GM19395 (cell line): ENCODE data around the gene COMTD1.

Experiments
- ATAC-seq: cut with Tn5 transposase; IDR thresholded peaks from one replicate; pipeline ENCODE4 v1.9.1; 2021; ENCODE audit warnings: mild to moderate bottlenecking, moderate library complexity; ENCODE audit not compliant: unreplicated experiment

Gene COMTD1

DNA sequence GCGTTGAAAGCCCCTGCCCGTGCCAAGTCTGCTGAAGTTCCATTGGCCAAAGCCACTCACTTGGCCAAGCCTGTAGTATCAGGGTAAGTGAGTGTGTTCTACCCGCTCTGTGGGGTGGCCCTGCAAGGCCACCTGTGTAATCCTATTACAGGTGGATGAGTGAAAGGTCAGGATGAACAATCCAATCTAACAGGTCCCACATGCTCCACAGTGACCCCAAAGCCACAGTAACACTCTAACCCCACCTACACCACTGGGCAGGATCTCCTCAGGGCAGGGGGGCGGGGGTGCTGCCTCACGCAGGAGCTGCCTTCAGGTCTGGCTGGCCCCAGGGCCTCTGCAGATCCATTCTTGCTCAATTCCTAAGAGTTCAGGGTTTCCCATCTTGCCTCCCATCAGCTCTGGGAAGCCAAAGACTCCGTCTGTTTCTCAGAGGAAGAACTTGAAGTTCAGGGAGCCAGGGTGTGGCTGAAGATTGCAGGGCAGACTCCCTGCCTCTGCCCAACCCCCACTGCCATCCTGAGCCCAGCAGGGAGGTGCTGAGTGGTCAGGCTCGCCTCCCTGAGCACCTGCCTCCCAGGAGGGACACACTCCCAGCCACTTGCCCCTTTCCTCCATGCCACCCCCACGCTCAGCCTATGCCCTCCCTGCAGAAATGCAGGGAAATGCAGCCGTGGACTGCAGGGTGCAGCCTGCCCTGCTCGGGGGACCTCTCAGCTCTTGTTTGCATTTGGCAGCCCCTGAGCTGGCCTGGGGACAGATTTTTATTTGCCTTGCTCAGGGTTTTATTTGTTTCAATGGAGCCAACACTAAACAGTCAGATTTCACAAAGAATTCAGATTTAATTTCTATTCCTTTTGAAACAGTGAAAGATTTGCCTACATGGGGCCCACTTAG, 9.8 kb upstream of the COMTD1 start:
- ATAC-seq = no peak

DNA sequence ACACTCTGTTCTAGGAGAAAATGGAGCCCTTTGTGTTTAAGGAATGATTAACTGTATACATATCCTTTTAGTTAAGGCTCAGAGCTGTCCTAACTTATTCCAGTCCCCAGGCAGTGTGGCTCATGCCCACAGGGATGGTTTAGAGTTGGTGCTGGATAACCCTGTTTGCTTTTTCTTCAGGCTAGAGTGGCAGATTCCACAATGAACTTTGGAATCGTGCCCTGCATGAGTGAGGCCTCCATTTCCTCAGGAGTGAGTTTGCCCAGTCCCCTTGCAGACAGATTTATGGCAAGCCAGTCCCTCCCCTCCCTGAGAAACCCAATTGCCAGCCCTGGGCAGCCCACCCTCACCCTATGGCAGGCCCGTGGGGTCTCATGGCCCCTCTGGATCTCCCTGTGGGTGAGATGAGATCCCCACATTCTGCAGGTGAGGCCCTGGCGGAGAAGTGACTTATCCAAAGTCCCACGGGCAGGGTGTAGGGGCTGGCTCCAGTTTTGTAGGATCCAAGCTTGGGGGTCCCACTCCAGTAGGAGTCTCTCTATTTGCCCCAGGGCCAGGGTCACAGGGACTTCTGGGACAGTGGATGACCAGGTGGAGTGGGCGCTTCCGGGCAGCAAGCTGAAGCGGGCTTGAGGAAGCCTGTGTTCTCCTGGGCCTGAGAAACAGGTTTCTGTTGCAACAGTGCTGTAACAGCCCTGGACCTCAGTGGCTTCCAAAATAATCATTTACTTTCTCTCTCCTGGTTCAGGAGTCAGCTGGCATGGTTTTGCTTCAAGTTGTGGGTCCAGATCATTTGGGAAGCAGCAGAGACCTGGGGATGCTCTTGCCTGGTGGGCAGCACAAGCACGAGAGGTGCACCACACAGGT, 9.0 kb upstream of the COMTD1 start:
- no peak for ATAC-seq

DNA sequence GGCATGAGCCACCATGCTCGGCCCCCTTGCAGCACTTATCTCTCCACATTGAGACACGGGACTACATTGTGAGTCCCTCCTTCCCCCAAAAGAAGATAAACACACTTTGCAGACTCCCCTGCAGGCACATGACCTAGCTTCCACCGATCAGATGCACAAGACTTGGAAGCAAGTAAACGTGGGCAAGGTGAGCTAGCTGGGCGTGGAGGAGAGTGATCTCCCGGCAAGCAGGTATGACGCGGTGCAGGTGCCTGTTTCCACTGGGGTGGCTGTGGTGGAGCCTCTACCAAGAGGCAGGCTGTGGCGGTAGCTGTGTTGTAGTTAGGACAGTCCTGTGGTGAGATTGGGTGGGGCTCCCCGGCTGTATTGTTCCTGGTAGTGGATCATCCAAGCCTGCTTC, 7.7 kb upstream of the COMTD1 start:
- ATAC-seq = no peak

DNA sequence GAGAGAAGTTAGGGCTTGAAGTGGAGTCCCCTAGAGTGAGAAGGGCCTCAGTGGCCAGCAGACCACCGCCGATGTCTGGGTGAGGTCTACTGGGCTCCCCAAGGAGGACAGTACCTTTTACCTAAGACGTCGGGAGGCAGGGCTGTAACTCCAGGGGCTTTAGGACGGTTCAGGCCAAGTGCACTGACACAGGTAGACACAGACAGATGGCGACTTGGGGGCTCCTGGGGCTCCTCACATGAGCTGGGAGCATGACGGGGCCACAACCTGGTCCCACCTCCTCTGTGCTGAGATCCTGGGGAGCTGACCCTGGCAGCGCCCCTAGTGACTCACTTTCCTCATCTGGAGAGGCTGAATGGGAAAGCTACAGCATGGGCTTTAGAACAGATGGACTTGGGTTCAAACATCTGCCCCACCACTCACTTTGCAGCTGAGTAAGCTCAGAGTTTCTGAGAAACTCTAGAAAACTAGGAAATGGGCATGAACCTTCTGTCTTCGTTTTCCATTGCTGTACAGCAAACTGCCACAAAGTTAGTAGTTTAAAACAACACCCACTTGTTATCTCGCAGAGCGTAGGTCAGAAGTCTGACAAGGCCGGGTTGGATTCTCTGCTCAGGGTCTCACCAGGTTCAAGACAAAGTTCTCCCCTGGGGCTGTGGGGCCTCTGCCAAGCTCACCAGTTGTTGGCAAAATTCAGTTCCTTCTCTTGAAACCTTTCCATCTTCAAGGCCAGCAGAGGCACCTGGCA, 4.7 kb upstream of the COMTD1 start:
- ATAC-seq = no peak

DNA sequence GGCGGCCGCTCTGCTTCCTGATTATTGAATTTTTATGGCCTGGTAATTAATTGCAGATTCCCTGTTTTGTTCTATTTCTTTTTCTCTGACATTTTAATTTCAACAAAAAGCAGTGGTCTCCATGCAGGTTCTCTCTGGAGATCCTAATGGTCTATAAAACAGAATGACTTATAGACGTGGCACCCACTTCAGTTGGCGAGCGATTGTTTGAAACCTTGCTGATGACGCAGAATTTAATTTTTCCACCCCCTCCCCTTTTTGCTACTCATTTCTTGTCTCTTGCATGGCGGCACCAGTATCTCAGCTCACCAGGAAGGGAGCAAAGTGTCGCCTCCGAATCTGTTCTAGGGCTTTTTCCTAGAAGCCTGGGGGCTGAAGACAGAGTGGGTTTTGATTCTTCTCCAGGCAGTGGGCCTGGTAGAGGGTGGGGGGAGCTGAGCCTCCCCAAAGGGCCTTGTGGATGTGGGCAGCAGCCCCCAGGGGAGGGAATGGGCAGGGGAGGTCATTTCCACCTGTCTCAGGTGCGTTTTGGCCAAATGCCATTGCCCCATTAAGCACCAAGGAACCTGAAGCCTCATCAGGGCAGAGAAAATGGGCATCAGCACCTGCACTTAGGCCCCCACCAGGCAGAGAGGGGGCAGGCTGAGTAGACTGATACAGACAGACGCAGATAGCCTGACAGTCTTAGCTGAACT, 3.5 kb upstream of the COMTD1 start:
- ATAC-seq = no peak

DNA sequence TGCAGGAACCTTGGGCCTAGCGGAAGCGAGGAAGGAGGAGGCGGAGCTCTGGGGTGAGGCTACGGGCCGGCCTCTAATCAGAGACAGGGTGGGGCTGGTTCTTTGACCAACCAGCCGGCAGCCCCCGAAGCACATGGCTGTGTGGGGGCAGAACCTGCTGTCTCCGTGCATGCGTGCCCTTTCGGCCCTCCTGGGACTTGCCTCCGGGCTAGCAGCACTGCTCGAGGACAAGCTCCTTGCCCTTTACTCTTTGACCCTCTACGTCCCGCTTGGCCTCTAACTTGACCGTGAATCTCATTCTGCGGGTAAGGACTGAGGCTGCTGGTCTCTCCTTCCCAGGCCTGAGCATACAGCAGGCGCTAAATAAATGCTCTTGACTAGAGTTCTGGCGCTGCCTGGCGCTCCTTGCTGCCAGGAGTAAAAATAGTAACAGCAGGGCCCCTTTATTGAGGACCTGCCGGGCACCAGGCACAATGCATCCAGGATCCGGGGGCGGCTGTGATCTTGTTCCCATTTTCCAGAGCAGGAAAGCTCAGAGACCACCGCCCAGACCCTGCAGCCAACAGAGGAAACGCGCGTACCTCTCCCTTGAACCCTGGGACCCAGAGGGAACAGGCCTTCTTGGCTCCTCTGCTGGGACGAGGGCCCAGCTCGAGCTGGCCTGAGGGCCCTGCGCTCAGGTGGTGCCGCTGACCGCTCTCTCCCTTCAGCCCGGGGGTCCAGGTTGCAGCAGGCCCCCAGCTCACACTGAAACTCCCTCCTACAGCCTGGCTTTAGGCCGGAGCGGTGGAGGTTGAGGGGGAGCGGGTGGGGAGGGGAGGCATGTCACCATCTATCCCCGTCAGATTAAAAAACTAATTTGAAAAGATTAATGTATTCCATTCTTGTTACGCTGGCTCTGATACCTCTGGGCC, 2.7 kb upstream of the COMTD1 start:
- no peak for ATAC-seq

DNA sequence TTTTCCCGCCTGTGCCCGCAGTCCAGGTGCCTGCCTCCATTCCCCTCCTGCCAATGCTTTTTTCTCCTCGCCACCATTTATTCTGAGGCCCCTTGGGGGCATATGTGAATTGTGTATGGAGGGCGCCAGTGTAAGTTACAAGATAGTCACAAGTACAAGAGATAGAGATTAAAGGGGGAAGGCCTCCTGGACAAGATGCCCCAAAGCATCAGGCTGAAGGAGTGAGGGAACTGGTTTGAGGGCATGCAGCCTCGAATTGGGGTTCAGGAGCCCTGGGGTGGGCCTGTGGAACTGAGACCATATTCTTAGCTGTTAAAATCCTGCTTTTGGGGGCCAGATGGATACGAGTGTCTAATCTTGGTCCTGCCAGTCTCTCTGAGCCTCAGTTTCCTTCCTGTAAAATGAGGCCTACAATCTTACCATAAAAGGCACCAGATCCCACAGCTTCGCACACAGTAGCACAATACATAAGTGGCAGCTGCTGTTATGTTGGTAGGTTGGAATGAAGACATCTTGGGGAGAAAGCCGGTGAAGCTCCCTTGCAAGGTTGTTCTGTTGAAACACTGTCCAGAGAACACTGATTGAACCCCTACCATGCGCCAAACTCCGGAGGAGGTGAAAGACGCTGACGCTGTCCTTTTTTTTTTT, 545 bp upstream of the COMTD1 start:
- no peak for ATAC-seq

DNA sequence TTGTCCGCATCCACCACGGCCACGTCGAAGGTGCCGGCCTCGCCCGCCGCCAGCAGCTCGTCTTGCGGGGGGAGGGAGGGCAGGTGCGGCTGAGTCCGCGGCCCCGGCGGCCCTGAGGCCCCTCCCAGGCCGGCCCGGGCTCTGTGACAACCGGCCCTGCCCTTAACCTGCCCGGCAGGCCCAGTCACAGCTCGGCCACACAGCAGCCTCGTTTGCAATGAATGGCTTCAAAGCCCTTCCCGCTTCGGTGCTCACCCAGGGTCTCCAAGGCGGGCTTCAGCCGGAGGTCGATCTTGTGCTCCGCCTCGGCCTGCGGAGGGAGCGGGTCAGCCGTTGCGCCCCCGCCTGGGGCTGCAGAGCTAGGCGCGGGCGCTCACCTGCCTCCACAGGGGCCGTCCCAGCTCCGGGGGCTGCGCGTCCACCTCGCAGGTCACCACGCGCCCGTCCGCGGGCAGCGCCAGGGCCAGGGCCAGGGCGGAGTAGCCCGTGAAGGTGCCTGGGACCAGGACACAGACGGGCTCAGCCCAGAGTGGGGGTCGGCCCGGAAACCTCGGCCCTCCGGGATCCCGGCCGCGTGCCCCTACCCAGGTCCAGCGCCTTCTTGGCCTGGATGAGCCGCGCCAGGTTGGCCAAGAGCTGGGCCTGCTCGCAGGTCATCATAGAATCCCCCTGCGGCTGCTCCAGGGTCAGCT, 928 bp downstream of the COMTD1 start:
- peak; percentile 8 for ATAC-seq

DNA sequence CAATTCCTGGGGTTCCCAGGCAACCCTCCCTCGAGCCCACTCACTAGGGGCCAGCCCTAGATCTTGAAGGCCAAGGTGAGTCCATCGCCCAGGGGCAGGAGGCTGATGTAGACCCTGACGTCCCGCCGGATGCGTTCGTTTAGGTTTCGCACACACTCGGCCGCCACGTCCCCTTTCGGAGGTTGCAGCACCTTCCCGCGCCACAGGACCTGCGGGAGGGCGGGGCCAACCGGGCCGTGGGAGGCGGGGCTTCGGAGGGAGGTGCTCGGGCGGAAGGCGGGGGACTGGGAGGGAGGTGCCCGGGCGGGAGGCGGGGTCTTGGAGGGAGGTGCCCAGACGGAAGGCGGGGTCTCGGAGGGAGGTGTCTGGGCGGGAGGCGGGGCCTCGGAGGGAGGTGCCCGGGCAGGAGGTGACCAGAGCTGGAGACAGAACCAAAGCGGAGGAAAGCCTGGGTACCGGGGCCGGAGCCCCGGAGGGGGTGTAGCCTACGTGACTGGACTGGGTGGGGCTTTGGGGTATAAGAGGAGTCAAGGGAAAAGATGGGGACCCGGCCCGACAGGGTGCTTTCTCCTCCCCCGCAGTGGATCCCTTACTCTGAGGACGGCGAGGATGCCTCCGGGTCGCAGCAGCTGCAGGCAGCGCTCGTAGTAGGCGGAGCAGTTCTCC, 1.6 kb downstream of the COMTD1 start:
- peak; percentile 49 for ATAC-seq

DNA sequence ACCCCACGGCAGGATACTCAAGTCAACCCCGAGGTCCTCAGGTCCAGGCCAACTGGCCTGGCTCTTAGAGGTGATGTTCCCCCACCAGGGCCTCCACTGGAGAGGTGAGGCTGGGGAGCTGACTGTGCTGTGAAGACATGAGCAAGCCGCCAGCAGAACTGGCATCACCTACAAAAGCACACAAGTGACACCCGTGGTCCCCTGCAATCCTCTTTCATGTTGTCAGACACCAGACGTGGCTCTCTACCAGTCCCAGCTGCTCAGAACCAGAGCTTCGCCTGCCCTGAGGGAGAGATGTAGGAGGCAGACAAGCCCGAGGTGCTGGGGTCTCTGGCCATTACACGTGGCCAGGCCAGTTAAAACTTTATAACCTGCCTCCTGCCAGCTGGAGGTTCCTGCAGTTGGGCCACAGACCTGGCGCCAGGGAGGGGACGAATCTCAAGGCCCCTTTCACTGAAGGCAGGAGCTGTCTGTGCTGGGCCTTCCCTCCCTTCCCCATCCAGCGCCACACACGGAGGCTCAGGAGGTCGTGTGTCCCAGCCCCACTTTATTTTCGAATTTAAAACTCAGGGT, 2.2 kb downstream of the COMTD1 start:
- no peak for ATAC-seq

DNA sequence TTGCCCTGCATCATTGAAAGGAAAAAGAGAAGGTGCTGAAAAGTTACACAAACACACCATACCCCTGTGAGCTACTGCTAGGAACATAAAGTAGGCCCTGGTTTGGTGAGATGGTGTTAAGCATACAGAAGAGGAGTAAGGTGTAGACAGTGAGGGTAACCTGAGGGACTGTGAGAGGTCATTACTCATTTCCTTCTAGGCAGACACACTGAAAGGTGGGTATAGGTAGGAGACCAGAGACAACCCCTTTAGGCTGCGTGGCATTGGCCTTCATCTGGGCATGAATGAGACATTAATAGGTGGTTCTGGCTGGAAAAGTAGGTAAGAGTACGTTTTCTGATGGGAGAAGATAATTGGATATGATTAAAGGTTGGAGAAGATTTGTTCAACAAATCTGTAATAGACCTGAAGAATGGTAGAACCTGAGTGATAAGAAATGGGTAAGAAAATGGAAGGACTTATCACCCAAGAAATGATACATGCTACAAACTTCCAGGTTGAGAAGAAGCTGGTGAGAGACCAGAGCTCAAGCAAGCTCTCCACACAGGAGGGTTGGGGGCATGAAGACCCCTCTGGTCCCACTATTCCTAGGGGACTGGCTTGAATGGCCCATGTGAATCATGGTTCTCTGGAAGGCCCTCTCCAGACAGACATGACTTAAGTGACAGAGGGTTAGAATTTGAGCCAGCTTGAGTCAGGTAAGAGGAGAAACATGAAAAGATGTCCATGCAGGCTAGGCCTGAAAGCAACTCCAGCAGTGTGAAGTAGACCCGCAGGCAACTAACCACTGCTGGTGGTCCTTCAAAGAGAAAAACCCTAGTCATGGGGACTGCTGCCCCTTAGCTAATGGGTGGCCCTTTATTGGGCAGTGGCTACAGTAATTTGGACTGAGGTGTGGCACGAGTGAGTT, 3.8 kb downstream of the COMTD1 start:
- no peak for ATAC-seq

DNA sequence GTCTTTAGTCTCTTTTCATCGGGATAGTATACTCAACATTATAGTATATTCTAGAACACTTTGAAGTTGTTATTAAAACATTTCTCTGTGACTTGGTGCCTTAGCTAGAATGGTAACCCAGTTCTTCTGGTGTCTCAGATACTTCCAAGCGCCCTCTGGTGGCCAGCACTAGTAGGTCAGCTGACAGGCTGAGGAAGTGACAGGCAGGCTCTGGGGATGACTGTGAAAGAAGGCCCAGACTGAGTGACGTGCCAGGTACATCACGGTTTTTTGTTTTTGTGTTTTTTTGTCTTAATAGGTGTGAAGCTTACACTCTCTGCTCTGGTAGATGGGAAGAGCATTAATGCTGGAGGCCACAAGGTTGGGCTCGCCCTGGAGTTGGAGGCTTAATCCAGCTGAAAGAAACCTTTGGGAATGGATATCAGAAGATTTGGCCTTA, 5.1 kb downstream of the COMTD1 start:
- ATAC-seq = peak; percentile 45

DNA sequence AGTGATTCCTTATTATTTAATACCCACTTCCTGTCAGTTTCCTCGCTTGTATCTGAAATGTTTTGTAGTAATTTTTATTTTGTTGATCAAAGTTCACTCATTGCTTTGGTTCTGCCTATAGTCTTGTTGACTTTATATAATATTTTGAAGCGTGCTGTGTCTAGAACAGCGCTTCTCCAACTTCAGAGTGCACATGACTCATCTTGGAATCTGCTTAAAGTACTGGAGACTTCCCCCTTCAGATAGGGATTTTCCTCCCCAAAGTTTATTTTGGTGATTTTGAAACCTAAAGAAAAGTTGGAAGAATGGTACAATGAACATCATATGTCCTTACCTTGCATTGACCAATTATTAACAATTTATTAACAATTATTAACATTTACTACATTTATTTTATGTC, 5.8 kb downstream of the COMTD1 start:
- no peak for ATAC-seq

DNA sequence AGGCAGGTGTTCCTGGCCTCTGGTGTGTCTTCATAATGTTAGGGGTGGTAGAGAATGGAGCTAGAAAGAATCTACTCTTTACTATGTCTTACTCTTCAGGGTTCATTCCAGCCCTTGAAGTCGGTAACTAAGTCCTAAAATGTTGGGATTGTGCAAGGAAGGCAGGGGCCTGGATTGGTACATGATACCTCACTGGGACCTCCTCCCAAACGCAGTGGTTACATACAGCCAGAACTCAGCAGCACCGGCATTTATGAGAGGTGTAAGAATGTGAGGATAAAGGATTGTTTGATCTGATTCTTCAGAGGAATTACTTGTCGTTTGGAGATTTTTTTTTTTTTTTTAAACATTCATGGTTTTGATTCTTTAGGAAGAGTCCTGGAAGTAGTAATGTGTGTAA, 6.9 kb downstream of the COMTD1 start:
- no peak for ATAC-seq

DNA sequence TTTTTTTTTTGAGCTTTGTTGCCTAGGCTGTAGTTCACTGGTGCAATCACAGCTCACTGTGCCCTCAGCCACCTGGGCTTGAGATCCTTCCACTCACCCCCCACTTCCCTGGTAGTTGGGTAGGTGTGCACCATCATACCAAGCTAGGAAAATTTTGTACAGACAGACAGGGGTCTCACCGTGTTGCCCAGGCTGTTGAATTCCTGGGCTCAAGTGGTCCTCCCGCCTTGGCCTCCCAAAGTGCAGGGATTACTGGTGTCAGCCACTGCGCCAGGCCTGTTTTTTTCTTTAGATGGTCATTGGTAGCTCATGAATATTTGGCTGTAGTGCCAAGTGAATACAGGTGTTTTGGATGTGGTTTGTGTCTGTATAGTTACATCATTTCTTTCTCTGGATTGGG, 7.5 kb downstream of the COMTD1 start:
- ATAC-seq = no peak

DNA sequence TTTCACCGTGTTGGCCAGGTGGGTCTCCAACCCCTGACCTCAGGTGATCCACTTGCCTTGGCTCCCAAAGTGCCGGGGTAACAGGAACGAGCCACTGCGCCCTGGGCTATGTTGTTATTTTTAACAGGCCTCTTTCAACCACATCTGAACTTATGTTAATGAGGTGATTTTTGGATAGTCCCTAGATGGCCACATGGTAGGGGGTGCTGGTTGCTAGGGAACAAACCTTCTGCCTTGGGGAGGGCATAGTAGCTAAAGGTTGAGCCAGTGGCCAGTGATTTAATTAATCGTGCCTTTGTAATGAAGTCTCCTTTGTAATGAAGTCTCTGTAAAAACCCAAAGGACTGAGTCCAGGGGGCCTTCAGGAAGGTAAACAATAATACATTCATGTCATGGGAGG, 9.1 kb downstream of the COMTD1 start:
- ATAC-seq = no peak

DNA sequence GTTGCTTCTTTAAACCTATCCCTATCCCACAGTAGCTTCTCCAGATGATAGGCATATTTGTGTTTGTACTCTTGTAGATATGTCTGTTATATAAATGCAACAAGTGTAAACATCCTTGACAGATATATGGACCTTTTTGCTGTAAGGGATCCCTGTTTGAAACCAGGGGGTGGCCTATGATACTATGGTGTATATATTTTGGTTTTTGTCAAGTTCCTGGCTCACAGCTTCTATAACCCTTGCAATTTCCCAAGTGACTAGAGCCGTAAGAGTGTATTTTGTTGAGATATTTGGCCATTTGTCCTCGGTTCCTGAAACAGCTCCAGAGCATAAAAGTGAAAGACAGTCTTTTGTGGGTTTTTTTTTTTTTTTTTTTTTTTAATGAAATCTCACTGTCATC, 9.7 kb downstream of the COMTD1 start:
- no peak for ATAC-seq
